Body of pancreas (tissue), 4 donors: ENCODE measurements around the gene MYO1H. TPM values are rescaled to one million over a fixed set of nuclear protein-coding genes. Genes with fewer than 3 reads are reported as not detected.

Experiments used
- ATAC-seq: fragments of 150-250 bp; one replicate; pipeline ENCODE4 v1.9.1; 2016
- DNase-seq, 4 donors: peaks; one replicate each; pipeline ENCODE4 v3.0.0-alpha.2; 2019
- H3K27ac ChIP-seq, 4 donors: fragments of 200-600 bp; sonication (generic); 1 replicate in 3 of 4; 2 replicates in 1 of 4; pipeline versions ENCODE4 v1.5.1 to v1.6.1; 2016 to 2019; ENCODE audit warnings: mild to moderate bottlenecking in 1 of 4, mixed read lengths in 1 of 4, moderate library complexity in 1 of 4
- H3K27me3 ChIP-seq, 2 donors: fragments of 200-600 bp; sonication (generic); one replicate each; pipeline ENCODE4 v1.6.0; 2016; ENCODE audit warnings: mild to moderate bottlenecking in 1 of 2
- H3K36me3 ChIP-seq, 2 donors: fragments of 200-600 bp; sonication (generic); replicated peaks in 1 of 2; 2 replicates each; pipeline ENCODE4 v1.5.1; 2016; ENCODE audit warnings: low read depth in 2 of 2; ENCODE audit not compliant: insufficient read depth in 1 of 2
- H3K4me1 ChIP-seq: fragments of 200-600 bp; sonication (generic); one replicate; pipeline ENCODE4 v1.6.0; 2016
- H3K4me3 ChIP-seq, 2 donors: fragments of 200-600 bp; sonication (generic); 1 replicate in 1 of 2; 2 replicates in 1 of 2; pipeline ENCODE4 v1.5.1; 2016 to 2019
- H3K9me3 ChIP-seq, 3 donors: fragments of 200-600 bp; sonication (generic); 1 replicate in 2 of 3; 2 replicates in 1 of 3; pipeline ENCODE4 v1.5.1; 2016
- CTCF ChIP-seq, 7 experiments: fragments of 450-650 bp in 4 of 7; fragments of 200-600 bp in 3 of 7; sonication (generic) in 3 of 7; IDR thresholded peaks; one replicate each; pipeline ENCODE4 v1.5.1; 2016 to 2019; ENCODE audit warnings: antibody characterized with exemption in 7 of 7
- POLR2A ChIP-seq, 3 donors: fragments of 450-650 bp; IDR thresholded peaks; one replicate each; pipeline ENCODE4 v1.6.1; 2016; ENCODE audit warnings: antibody characterized with exemption in 3 of 3, mild to moderate bottlenecking in 2 of 3
- WGBS, 2 donors: methylation state at CpG; one replicate each; pipeline ENCODE4 v1.1.5; 2017; 5-methylcytosine and 5-hydroxymethylcytosine counted together
- intact Hi-C: fragments of 100-400 bp; cut with DNase I; formaldehyde crosslinking; loops from one replicate; pipeline ENCODE4 v1.15.1; 2023
- total RNA-seq, 2 donors: library from RNA; depleted of rRNA; stranded (reverse); fragments of >200 nt; gene quantifications; one replicate each; pipeline ENCODE4 v1.1.0, GENCODE V29; 2016

Gene MYO1H
- total RNA-seq, 2 donors from 2014 or later = not detected

- TF ChIP-seq CTCF (IDR thresholded peaks at IDR 0.05) (no peak), POLR2A (IDR thresholded peaks at IDR 0.05) (no peak)
Observed at GRCh38 chr12:109445191-109445609, 97.5 kb downstream of the MYO1H start.

GRCh38 chr12:109446869-109447268 lies 99.2 kb downstream of the MYO1H start:
- Histone ChIP-seq H3K36me3 (peaks cover 0 to 2% of the 10 kb centered on the region in 2 donors), H3K4me1 (no peaks in the 10 kb centered on the region), H3K9me3 (no peaks in the 10 kb centered on the region), H3K27me3 (no peaks in the 10 kb centered on the region), H3K27ac (no peak overlapping the region), H3K4me3 (no peak overlapping the region)
- ATAC-seq = no peak
- 76 to 91% methylated on average over 8 of the region's 8 CpGs for WGBS, 2 donors
- no peak for DNase-seq
- intact Hi-C loops = no loop called here
- TF ChIP-seq CTCF (IDR thresholded peaks at IDR 0.05) (no peak), POLR2A (IDR thresholded peaks at IDR 0.05) (no peak)

More at GRCh38 chr12:109445191-109445609, 97.5 kb downstream of the MYO1H start:
- no peak overlapping the region for H3K27ac ChIP-seq
- WGBS, 2 donors = 84 to 94% methylated on average over 2 of the region's 2 CpGs
- no peak overlapping the region for H3K4me3 ChIP-seq
- intact Hi-C loops = no loop called here
- no peaks in the 10 kb centered on the region for H3K9me3 ChIP-seq
- ATAC-seq (no peak), DNase-seq (no peak)
- no peaks in the 10 kb centered on the region for H3K4me1 ChIP-seq
- no peaks in the 10 kb centered on the region for H3K36me3 ChIP-seq
- no peaks in the 10 kb centered on the region for H3K27me3 ChIP-seq

DNA sequence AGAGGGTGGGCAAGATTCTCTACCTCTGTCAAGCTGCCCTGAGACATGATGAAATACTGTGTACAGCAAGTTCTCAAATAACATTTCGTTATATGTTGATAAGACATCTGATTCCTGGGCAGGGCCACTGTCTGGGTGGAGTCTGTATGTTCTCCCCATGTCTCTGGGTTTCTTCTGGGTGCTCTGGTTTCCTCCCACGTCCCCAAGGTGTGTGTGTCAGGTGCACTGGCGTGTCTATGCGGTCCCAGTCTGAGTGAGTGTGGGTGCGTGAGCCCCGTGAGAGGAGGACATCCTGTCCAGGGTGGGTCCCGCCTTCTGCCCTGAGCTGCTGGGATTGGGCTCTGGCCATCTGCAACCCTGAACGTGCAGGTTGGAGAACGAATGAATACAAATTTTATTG lies 99.8 kb downstream of the MYO1H start:
- Histone ChIP-seq H3K9me3 (no peaks in the 10 kb centered on the region), H3K36me3 (peaks cover 0 to 5% of the 10 kb centered on the region in 2 donors), H3K27ac (no peak overlapping the region), H3K4me3 (no peak overlapping the region), H3K4me1 (no peaks in the 10 kb centered on the region), H3K27me3 (no peaks in the 10 kb centered on the region)
- intact Hi-C loops = no loop called here
- DNase-seq (no peak), ATAC-seq (no peak)
- TF ChIP-seq CTCF (IDR thresholded peaks at IDR 0.05) (no peak), POLR2A (IDR thresholded peaks at IDR 0.05) (no peak)
- 77 to 83% methylated on average over 9 of the region's 9 CpGs for WGBS, 2 donors

DNA sequence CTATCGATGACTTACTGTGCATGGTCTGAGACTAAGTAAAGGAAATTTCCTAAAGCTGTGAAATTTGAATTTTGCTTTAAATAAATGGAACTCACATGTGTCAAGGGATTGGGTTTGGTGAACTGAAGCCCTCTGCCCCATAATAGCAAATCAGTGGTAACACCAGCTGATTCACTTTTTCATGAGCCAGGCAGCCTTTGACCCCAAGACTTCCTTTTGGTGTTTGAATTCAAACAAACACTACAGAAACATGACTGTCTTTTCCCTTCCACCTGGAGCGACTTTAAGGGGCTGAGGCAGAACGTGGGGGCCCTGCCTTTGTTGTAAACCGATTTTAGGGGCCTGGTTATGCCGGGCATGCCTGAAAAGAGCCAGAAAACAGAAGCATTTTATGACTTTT lies 100.6 kb downstream of the MYO1H start:
- no peak overlapping the region for H3K4me3 ChIP-seq
- H3K27me3 ChIP-seq = no peaks in the 10 kb centered on the region
- H3K27ac ChIP-seq = no peak overlapping the region
- ATAC-seq (no peak), DNase-seq (no peak)
- intact Hi-C loops = no loop called here
- H3K4me1 ChIP-seq = no peaks in the 10 kb centered on the region
- H3K36me3 ChIP-seq = peaks cover 0 to 5% of the 10 kb centered on the region in 2 donors
- no peaks in the 10 kb centered on the region for H3K9me3 ChIP-seq
- TF ChIP-seq CTCF (IDR thresholded peaks at IDR 0.05) = no peak
- TF ChIP-seq POLR2A (IDR thresholded peaks at IDR 0.05) = no peak
- 77 to 83% methylated on average over 5 of the region's 5 CpGs for WGBS, 2 donors

DNA sequence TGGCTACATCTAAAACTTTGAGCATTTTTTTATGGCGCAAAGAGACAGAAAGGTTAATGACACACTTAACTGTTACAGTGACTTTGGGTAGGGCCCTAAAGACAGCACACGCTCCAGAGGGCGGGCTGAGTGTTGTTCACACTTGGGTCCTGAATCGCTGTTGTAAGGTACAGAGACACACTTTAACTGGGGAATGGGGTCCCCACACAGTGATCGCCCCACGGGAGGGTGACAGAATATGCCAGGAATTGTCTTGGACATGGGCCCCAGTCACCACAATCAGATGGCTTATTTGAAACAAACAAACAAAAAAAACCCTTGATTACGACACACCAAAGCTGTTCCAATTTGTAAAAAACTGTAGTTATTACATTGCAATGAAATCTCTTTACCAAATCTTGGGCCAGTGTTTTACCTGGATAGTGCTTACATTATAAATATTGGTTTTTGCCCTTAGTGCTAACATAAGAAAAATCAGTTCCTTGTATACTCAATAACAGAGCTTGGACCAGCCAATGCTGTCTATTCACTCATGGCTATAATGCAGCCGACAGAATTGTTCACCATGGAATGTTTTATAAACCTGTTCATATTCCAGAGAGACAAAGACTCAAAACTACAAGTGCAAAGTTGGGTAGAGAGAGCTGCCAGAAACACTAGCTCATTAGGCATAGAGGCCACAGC lies 101.1 kb downstream of the MYO1H start:
- no peak for DNase-seq
- H3K27me3 ChIP-seq = no peaks in the 10 kb centered on the region
- 91 to 92% methylated on average over 8 of the region's 8 CpGs for WGBS, 2 donors
- no peak for ATAC-seq
- no peaks in the 10 kb centered on the region for H3K4me1 ChIP-seq
- no peak overlapping the region for H3K4me3 ChIP-seq
- no peaks in the 10 kb centered on the region for H3K9me3 ChIP-seq
- H3K36me3 ChIP-seq = peaks cover 0 to 5% of the 10 kb centered on the region in 2 donors
- intact Hi-C loops = no loop called here
- TF ChIP-seq CTCF (IDR thresholded peaks at IDR 0.05) = no peak
- no peak for TF ChIP-seq POLR2A (IDR thresholded peaks at IDR 0.05)
- H3K27ac ChIP-seq = no peak overlapping the region
